ENCODE measurements around the gene HEATR9.

Gene HEATR9

GRCh38 chr17:35808240-35808961 is 60.3 kb downstream of the HEATR9 start:
- DNase-seq (ENCODE audit: low spot score) = no peak

GRCh38 chr17:35807371-35808144 is 61.1 kb downstream of the HEATR9 start:
- DNase-seq (ENCODE audit: low spot score) = no peak

Measured in globus pallidus (tissue), 1 donor.